Activated CD4-positive, alpha-beta T cell treated with anti-CD3 and anti-CD28 coated beads, Interleukin-2, amount 50 U/mL, for 4 hours (primary cell): ENCODE results near the gene FCN2.

Experiments
- DNase-seq, 2 experiments: peaks; one replicate each; pipeline ENCODE4 v3.0.0-alpha.2; 2020

Gene FCN2

GRCh38 chr9:134935056-134935640, 54.5 kb downstream of the FCN2 start:
- DNase-seq: no peak

DNA sequence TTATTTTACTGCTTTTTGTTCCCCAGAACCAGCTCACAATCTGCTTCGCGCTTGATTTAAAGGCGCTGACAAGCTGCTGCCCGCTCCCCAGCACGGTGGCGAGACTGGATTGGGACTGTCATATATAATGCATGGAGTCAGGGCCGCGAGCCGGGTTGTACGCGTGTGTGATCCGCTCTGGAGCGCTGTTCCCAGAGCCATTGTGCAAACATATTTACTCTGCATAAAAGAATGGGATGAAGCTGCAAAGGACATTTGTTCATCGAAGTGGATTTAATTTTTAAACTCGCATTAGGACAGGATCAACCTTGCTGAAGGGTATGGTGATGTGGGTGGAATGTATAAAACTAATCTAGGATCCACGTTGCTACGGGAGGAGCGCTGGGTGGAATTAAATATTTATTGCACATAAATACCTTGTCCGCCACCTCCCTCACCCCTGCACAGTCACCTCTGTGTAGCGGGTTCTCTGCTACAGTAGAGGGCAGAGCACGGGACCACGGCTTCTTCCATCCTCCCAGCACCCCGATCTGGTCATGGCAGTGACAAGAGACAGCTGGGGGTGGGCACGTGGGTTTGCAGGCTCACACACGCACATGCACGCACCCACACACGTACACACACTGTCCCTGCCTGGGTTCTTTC, 55.2 kb downstream of the FCN2 start:
- DNase-seq: no peak

DNA sequence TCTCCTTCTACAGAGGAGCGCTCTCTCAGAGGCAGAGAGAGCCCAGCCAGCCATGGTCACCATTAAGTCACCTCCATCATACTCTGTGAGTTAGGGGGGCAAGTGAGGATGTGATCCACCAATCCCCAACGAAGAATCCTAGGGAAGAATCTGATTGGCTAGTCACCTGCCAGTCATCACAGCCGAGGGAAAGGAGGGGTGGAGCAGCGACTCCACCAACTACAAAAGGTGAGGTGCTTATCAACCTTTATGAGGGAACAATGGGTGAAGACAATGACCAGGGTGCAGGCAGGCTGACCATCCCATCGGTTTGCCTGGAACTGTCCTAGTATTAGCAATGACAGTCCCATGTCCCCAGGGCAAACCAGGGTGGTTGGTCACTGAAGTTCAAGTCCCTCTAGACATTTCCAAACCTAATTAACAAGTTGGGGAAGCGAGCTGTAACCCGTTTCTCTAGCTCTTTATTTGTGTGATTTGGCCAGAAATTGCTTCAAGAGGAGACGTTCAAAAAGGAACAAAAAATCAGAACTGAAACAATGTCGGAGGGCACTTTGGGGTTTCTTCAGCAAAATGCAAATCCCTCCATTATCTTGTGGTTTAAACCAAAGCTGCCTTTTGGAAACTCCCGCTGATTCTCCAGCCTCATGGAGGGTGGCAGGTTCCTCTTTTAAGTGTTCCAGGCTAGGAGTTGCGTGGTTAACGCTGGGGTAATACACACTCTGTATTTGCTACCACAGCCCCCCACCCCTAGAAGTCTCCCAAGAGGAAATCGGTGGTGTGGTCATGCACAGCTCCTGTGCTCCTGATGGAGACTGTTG, 55.9 kb downstream of the FCN2 start:
- DNase-seq: no peak
